ENCODE data around the gene TMEM234.

DNA sequence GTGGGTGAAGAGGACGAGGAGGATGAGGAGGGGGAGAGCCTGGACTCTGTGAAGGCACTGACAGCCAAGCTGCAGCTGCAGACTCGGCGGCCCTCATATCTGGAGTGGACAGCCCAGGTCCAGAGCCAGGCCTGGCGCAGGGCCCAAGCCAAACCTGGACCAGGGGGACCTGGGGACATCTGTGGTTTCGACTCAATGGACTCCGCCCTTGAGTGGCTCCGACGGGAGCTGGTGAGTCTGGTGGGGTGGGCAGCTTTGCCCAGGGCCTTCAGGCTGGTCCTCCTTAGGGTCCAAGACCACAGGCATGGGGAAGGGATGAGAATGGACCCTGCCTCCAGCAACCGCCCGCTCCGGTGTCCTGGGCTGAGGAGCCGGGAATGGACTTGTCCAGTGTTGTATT lies 25.3 kb upstream of the TMEM234 start:
- TF ChIP-seq SUZ12 (IDR thresholded peaks at IDR 0.05): no peak
- TF ChIP-seq FOXM1 (IDR thresholded peaks at IDR 0.05; ENCODE audit: borderline replicate concordance): no peak
- TF ChIP-seq BHLHE40 (IDR thresholded peaks at IDR 0.05; ENCODE audit: borderline replicate concordance): no peak
- no peak for TF ChIP-seq FOXA1 (IDR thresholded peaks at IDR 0.05)
- TF ChIP-seq L3MBTL2 (conservative IDR thresholded peaks at IDR 0.05): no peak
- TF ChIP-seq ZNF384 (IDR thresholded peaks at IDR 0.05): no peak
- TF ChIP-seq FOXK2 (IDR thresholded peaks at IDR 0.05): no peak
- no peak for TF ChIP-seq SP1 (IDR thresholded peaks at IDR 0.05)
- TF ChIP-seq NFRKB (IDR thresholded peaks at IDR 0.05): no peak
- TF ChIP-seq ARNT (IDR thresholded peaks at IDR 0.05): no peak
- no peak for TF ChIP-seq ELF4 (IDR thresholded peaks at IDR 0.05)
- no peak for TF ChIP-seq CTBP1 (IDR thresholded peaks at IDR 0.05; ENCODE audit: borderline replicate concordance)
- TF ChIP-seq, protein P1, sequence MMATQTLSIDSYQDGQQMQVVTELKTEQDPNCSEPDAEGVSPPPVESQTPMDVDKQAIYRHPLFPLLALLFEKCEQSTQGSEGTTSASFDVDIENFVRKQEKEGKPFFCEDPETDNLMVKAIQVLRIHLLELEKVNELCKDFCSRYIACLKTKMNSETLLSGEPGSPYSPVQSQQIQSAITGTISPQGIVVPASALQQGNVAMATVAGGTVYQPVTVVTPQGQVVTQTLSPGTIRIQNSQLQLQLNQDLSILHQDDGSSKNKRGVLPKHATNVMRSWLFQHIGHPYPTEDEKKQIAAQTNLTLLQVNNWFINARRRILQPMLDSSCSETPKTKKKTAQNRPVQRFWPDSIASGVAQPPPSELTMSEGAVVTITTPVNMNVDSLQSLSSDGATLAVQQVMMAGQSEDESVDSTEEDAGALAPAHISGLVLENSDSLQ (IDR thresholded peaks at IDR 0.05): no peak
- TF ChIP-seq TARDBP (IDR thresholded peaks at IDR 0.05): no peak
